GM23248 (cell line): Measurements from ENCODE around the gene HECTD4. TPM values are rescaled to one million over a fixed set of nuclear protein-coding genes. Genes with fewer than 3 reads are reported as not detected.
A peak's percentile ranks its signal among the peaks of the same experiment; 100 is the strongest.

Experiments used
- DNase-seq: peaks from one replicate; pipeline ENCODE4 v3.0.0-alpha.2; 2015
- H2AFZ ChIP-seq: fragments of 200-600 bp; sonication (generic); 2 replicates; pipeline ENCODE4 v1.6.1; 2016; ENCODE audit warnings: antibody characterized with exemption
- H3F3A ChIP-seq: fragments of 200-600 bp; sonication (generic); 2 replicates; pipeline ENCODE4 v1.6.1; 2016; ENCODE audit warnings: mild to moderate bottlenecking, antibody characterized with exemption, mixed run types; ENCODE audit not compliant: insufficient read depth
- H3K27ac ChIP-seq: fragments of 200-600 bp; sonication (generic); 2 replicates; pipeline ENCODE4 v1.5.1; 2016; ENCODE audit warnings: mild to moderate bottlenecking
- H3K27me3 ChIP-seq: fragments of 200-600 bp; sonication (generic); replicated peaks from 2 replicates; pipeline ENCODE4 v1.6.1; 2016; ENCODE audit warnings: mild to moderate bottlenecking; ENCODE audit not compliant: insufficient read depth
- H3K36me3 ChIP-seq: fragments of 200-600 bp; sonication (generic); 2 replicates; pipeline ENCODE4 v1.6.1; 2016; ENCODE audit warnings: low read depth, mild to moderate bottlenecking
- H3K4me1 ChIP-seq: fragments of 200-600 bp; sonication (generic); 2 replicates; pipeline ENCODE4 v1.6.1; 2016; ENCODE audit warnings: mild to moderate bottlenecking; ENCODE audit not compliant: insufficient read depth
- H3K4me2 ChIP-seq: fragments of 200-600 bp; sonication (generic); one replicate; pipeline ENCODE4 v1.6.1; 2016; ENCODE audit warnings: mild to moderate bottlenecking; ENCODE audit not compliant: unreplicated experiment
- H3K4me3 ChIP-seq: fragments of 200-600 bp; sonication (generic); 2 replicates; pipeline ENCODE4 v1.5.1; 2016; ENCODE audit warnings: mild to moderate bottlenecking
- H3K79me2 ChIP-seq: fragments of 200-600 bp; sonication (generic); 2 replicates; pipeline ENCODE4 v1.6.1; 2016; ENCODE audit warnings: mild to moderate bottlenecking; ENCODE audit not compliant: insufficient read depth
- H3K9ac ChIP-seq: fragments of 200-600 bp; sonication (generic); 2 replicates; pipeline ENCODE4 v1.6.1; 2016; ENCODE audit warnings: mild to moderate bottlenecking
- H3K9me2 ChIP-seq: fragments of 200-600 bp; sonication (generic); 2 replicates; pipeline ENCODE4 v1.6.1; 2016; ENCODE audit warnings: mixed run types, mild to moderate bottlenecking, moderate library complexity; ENCODE audit not compliant: insufficient read depth
- H3K9me3 ChIP-seq: fragments of 200-600 bp; sonication (generic); one replicate; pipeline ENCODE4 v1.6.1; 2017; ENCODE audit warnings: low read depth
- H4K20me1 ChIP-seq: fragments of 200-600 bp; sonication (generic); 2 replicates; pipeline ENCODE4 v1.6.0; 2016; ENCODE audit not compliant: insufficient read depth
- EZH2 ChIP-seq: fragments of 200-600 bp; sonication (generic); IDR thresholded peaks from 2 replicates; pipeline ENCODE4 v1.6.1; 2018; ENCODE audit warnings: antibody characterized with exemption, mild to moderate bottlenecking; ENCODE audit not compliant: insufficient read depth, poor library complexity, severe bottlenecking
- EZH2phosphoT487 ChIP-seq: fragments of 200-600 bp; sonication (generic); IDR thresholded peaks from 2 replicates; pipeline ENCODE4 v1.6.1; 2018; ENCODE audit warnings: antibody characterized with exemption, moderate library complexity, mild to moderate bottlenecking, low read depth; ENCODE audit not compliant: insufficient read depth
- WGBS, 2 experiments: methylation state at CpG; one replicate each; pipeline ENCODE4 v1.1.6; 2015 to 2017; ENCODE audit warnings: low lambda C conversion rate in 2 of 2, low coverage in 1 of 2; ENCODE audit errors: missing lambda C conversion rate in 2 of 2; 5-methylcytosine and 5-hydroxymethylcytosine counted together
- in situ Hi-C: fragments of 300-500 bp; cut with MboI; formaldehyde crosslinking; loops from 2 replicates; pipeline ENCODE4 v1.15.0; 2020
- polyA plus RNA-seq: library from polyadenylated mRNA; unstranded; fragments of >200 nt; fragmentation: Nextera tagmentation; extraction: Ambion mirVana; gene quantifications from 2 replicates; pipeline ENCODE4 v1.2.1, GENCODE V29; 2016
- total RNA-seq: library from RNA; depleted of rRNA; stranded (reverse); fragments of >200 nt; shearing (Covaris generic); gene quantifications from 2 replicates; pipeline ENCODE4 v1.2.3, GENCODE V29; 2014

HECTD4 gene
- total and polyA plus RNA-seq, 2 experiments from 2014 or later, result 7.5 to 8.9 TPM

- WGBS, 2 experiments, result 4 to 7% methylated on average over 1 of the region's 1 CpG
- H3F3A ChIP-seq, result no peaks in the 10 kb centered on the region
- H2AFZ ChIP-seq, result no peak overlapping the region
- H4K20me1 ChIP-seq, result no peaks in the 10 kb centered on the region
- no peaks in the 10 kb centered on the region for H3K27me3 ChIP-seq
- H3K4me1 ChIP-seq, result peaks cover 8% of the 10 kb centered on the region; the same call in 1 of the 2 replicates
- H3K4me2 ChIP-seq, result no peak overlapping the region
- H3K9ac ChIP-seq, result no peak overlapping the region
- H3K4me3 ChIP-seq, result no peak overlapping the region
- no peaks in the 10 kb centered on the region for H3K9me2 ChIP-seq
- H3K36me3 ChIP-seq, result no peaks in the 10 kb centered on the region
- H3K9me3 ChIP-seq, result no peaks in the 10 kb centered on the region
- TF ChIP-seq EZH2phosphoT487 (no peak), EZH2 (no peak)
- DNase-seq, result peak; percentile 45
- H3K27ac ChIP-seq, result no peak overlapping the region
- peaks cover 100% of the 10 kb centered on the region for H3K79me2 ChIP-seq
- in situ Hi-C loops, result no loop called here
Measured at GRCh38 chr12:112370199-112370598, 12.0 kb downstream of the HECTD4 start.

- Histone ChIP-seq H3K9me3 (no peaks in the 10 kb centered on the region), H3K79me2 (peaks cover 100% of the 10 kb centered on the region), H3F3A (no peaks in the 10 kb centered on the region), H2AFZ (no peak overlapping the region), H3K27ac (no peak overlapping the region), H3K4me2 (no peak overlapping the region), H3K27me3 (no peaks in the 10 kb centered on the region), H3K9ac (no peak overlapping the region), H4K20me1 (no peaks in the 10 kb centered on the region), H3K4me3 (no peak overlapping the region), H3K36me3 (no peaks in the 10 kb centered on the region), H3K9me2 (no peaks in the 10 kb centered on the region), H3K4me1 (peaks cover 8% of the 10 kb centered on the region; the same call in 1 of the 2 replicates)
- WGBS, 2 experiments, result 76 to 77% methylated on average over 6 of the region's 6 CpGs
- TF ChIP-seq EZH2 (no peak), EZH2phosphoT487 (no peak)
- no peak for DNase-seq
- in situ Hi-C loops, result no loop called here
Measured at GRCh38 chr12:112368856-112369255, 13.4 kb downstream of the HECTD4 start.

GRCh38 chr12:112367965-112368364 is 14.3 kb downstream of the HECTD4 start:
- Histone ChIP-seq H3K9me2 (no peaks in the 10 kb centered on the region), H3K36me3 (no peaks in the 10 kb centered on the region), H3K9me3 (no peaks in the 10 kb centered on the region), H2AFZ (no peak overlapping the region), H3K9ac (no peak overlapping the region), H3K27me3 (no peaks in the 10 kb centered on the region), H3F3A (no peaks in the 10 kb centered on the region), H4K20me1 (no peaks in the 10 kb centered on the region), H3K79me2 (peaks cover 100% of the 10 kb centered on the region), H3K27ac (no peak overlapping the region), H3K4me2 (no peak overlapping the region), H3K4me3 (no peak overlapping the region), H3K4me1 (peaks cover 8% of the 10 kb centered on the region; the same call in 1 of the 2 replicates)
- TF ChIP-seq EZH2, result no peak
- TF ChIP-seq EZH2phosphoT487, result no peak
- no peak for DNase-seq
- 81 to 91% methylated on average over 3 of the region's 3 CpGs for WGBS, 2 experiments
- in situ Hi-C loops, result no loop called here

- Histone ChIP-seq H3K4me3 (no peak overlapping the region), H3K9me2 (no peaks in the 10 kb centered on the region), H3F3A (no peaks in the 10 kb centered on the region), H3K9me3 (no peaks in the 10 kb centered on the region), H3K4me2 (no peak overlapping the region), H3K79me2 (peaks cover 99% of the 10 kb centered on the region), H4K20me1 (0 out of 2 replicates have a peak, but pooled peaks cover under 1% of the 10 kb centered on the region), H3K36me3 (no peaks in the 10 kb centered on the region), H3K4me1 (no peaks in the 10 kb centered on the region), H3K27ac (no peak overlapping the region), H3K27me3 (no peaks in the 10 kb centered on the region), H3K9ac (no peak overlapping the region), H2AFZ (no peak overlapping the region)
- WGBS, 2 experiments, result 98% methylated on average over 3 of the region's 3 CpGs
- DNase-seq, result no peak
- in situ Hi-C loops, result no loop called here
- TF ChIP-seq EZH2 (no peak), EZH2phosphoT487 (no peak)
Measured at GRCh38 chr12:112362310-112362709, 19.9 kb downstream of the HECTD4 start.

GRCh38 chr12:112361271-112361670 is 21.0 kb downstream of the HECTD4 start:
- no peaks in the 10 kb centered on the region for H3K9me3 ChIP-seq
- H3K9me2 ChIP-seq, result no peaks in the 10 kb centered on the region
- no peaks in the 10 kb centered on the region for H3K4me1 ChIP-seq
- WGBS, 2 experiments, result 94 to 97% methylated on average over 4 of the region's 4 CpGs
- H2AFZ ChIP-seq, result no peak overlapping the region
- H3K9ac ChIP-seq, result no peak overlapping the region
- H3K36me3 ChIP-seq, result no peaks in the 10 kb centered on the region
- peaks cover 99% of the 10 kb centered on the region for H3K79me2 ChIP-seq
- no peak for DNase-seq
- H3K4me3 ChIP-seq, result no peak overlapping the region
- peaks cover 6% of the 10 kb centered on the region; the same call in 1 of the 2 replicates for H4K20me1 ChIP-seq
- no peak overlapping the region for H3K4me2 ChIP-seq
- in situ Hi-C loops, result no loop called here
- TF ChIP-seq EZH2, result no peak
- no peak for TF ChIP-seq EZH2phosphoT487
- no peaks in the 10 kb centered on the region for H3F3A ChIP-seq
- no peak overlapping the region for H3K27ac ChIP-seq
- no peaks in the 10 kb centered on the region for H3K27me3 ChIP-seq
